ENCODE measurements around the gene KATNB1.

- TF ChIP-seq POLR2AphosphoS5 (IDR thresholded peaks at IDR 0.05; ENCODE audit: low read depth, low read length) = no peak
- no peak for TF ChIP-seq TAF1 (IDR thresholded peaks at IDR 0.05; ENCODE audit: low read depth, low read length)
- no peak for TF ChIP-seq CTCF (IDR thresholded peaks at IDR 0.05; ENCODE audit: control extremely low read depth in 1 of 3, insufficient read depth in 1 of 3, low read depth in 1 of 3, low read length in 3 of 3)
- no peak for TF ChIP-seq POLR2A (IDR thresholded peaks at IDR 0.05; ENCODE audit: control extremely low read depth in 1 of 2, low read depth in 2 of 2, low read length in 2 of 2)
- TF ChIP-seq SIX5 (IDR thresholded peaks at IDR 0.05; ENCODE audit: low read depth, low read length) = no peak
- TF ChIP-seq CEBPB (IDR thresholded peaks at IDR 0.05; ENCODE audit: low read depth, low read length) = no peak
- no peak for TF ChIP-seq EP300 (IDR thresholded peaks at IDR 0.05; ENCODE audit: borderline replicate concordance in 1 of 2, low read depth in 2 of 2, low read length in 2 of 2)
- no peak for TF ChIP-seq CBX5 (IDR thresholded peaks at IDR 0.05; ENCODE audit: low read depth, low read length)
- TF ChIP-seq EGR1 (IDR thresholded peaks at IDR 0.05; ENCODE audit: borderline replicate concordance, low read depth, low read length) = no peak
- TF ChIP-seq SP1 (IDR thresholded peaks at IDR 0.05; ENCODE audit: low read depth, low read length) = no peak
- no peak for TF ChIP-seq RFX5 (IDR thresholded peaks at IDR 0.05; ENCODE audit: borderline replicate concordance, low read depth, low read length)
- no peak for TF ChIP-seq JUND (IDR thresholded peaks at IDR 0.05; ENCODE audit: low read length)
- no peak for TF ChIP-seq HDAC2 (IDR thresholded peaks at IDR 0.05; ENCODE audit: borderline replicate concordance in 1 of 2, low read depth in 2 of 2, low read length in 2 of 2)
Observed at GRCh38 chr16:57694231-57694724, 41.3 kb upstream of the KATNB1 start.

Measured in H1 (cell line).